Pericardium fibroblast (primary cell): ENCODE results near the gene ISCU. TPM values are rescaled to one million over a fixed set of nuclear protein-coding genes. Genes with fewer than 3 reads are reported as not detected.

Source experiments
- total RNA-seq: library from RNA; depleted of rRNA; stranded (reverse); fragments of >200 nt; gene quantifications from 2 replicates; pipeline ENCODE4 v1.2.3, GENCODE V29; 2015

The ISCU gene
- total RNA-seq = 88.5 and 116 TPM in 2 replicates

DNA sequence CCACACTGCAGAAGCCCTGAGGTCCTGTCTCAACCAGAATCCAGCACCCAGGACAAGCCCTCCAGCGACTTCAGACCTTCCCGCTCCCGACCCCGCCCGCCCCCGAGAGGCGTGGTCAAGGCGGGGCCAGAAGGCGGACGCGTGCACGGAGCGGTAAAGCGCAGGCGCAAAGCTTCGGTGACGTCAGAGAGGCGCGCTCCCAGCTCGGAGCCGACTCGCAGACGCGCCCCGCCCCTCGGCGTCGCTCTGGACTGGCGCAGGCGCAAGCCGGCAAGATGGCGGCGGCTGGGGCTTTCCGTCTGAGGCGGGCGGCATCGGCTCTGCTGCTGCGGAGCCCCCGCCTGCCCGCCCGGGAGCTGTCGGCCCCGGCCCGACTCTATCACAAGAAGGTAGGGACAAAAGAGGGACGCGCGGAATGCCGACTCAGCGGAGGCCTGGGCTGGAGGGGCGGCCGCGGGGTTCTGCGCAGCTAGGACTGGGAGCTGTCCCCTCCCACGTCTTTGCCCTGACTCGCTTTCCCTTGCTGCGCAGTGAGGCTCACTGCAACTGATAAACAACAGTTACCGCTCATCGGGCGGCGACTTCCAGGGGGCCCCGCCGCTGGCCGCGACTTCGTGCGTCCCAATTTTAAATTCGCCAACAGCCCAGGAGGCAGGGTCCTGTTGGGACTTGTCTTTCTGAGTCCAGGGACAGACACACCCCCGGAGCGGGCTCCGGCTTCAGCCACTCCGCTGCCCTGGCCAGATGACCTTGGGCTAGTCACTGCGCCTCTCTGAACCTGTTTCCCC lies at the start of gene ISCU:
Gene ISCU (plus strand): TSS at position 249 of the 788 bp plus-strand sequence. CDS start 27 bp downstream, at position 276.

DNA sequence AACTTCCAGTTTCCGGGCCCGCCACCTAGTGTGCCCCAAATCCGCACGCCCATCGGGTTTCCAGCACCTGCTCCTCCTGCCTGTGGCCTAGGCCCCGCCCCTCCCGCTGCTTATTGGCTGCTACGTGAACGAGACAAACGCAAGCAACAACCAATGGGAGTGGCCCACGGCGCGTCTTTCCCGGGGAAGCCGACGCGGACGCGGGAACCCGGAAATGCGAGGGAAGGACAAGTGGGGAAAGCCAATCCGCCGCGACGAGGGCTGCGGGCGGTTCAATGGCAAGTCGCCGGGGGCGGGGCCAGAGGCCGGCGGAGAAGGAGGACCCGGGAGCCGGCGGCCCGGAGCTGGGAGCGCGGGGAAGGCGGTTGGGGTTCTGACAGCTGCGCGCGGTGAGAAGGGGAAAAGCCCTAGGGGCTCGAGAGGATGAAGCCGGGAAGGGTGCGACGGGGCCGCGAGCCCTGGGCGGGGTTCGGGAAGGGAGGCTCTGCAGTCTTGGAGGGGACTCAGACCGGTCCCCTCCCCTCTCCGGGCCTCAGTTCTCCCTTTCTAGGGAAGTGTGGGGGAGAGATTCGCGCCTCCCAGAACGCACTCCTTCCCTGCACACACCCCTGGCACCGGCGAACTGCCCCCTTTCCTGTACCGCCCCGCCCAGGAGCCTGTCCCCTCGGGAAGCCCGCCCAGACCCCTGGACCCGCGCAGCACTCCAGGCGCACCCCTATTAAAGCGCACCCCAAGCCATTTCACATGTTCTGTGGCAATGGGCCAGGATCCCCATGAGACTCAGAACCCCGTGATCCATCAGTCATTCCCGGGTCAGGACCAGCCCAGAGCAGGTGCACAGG lies 47.2 kb upstream of the ISCU start, which contains the start of gene FICD:
Gene FICD (plus strand): TSS at position 305 of the 842 bp plus-strand sequence. CDS start 1,696 bp downstream, outside the sequence.

DNA sequence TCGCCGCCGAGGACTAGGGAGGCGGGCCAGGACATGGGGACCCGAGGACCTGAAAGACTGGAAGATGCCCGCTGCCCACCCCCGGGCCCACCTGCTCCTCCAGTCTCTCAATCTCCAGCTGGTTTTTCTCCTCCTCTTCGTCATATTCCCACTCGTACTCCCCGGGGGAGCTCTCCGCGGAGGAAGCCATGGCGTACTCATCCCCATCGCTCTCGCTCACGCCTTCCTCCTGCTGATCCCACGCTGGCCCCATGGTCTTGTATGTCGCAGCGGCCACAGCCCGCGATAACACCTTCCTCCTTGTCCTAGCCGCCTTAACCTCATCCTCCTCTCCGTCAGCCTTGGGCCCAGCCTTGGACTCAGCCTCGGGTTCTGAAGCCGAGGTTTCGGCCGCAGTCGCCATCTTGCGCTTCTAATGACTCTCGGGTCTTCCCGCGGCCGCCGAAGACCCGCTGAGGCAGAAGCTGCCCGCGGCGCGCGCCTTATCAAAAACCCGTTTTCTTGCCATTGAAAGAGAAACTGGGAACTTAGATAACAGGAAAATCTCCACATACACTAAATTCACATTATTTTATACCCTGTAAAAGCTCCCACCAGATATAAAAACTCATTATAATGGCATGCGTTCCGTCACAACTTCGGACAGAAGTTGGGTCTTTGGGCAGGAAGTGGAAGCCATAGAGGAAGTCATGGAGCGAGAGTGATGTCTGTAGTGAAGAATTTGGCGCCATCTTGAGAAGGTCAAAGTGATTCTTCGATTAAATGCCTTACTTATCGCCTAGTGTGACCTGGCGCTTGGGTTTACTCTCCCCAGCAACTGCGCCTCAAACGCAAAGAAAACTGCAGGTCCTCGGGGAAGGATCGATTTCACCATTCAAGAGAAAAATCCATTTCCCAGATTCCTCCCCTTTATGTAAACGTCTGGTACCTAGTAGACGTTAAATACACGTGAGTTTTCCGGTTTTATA lies 1.4 kb upstream of the ISCU start, which contains the start of gene SART3:
Gene SART3 (minus strand): TSS at position 422 of the 968 bp plus-strand sequence. CDS start 19 bp downstream, at position 403.

DNA sequence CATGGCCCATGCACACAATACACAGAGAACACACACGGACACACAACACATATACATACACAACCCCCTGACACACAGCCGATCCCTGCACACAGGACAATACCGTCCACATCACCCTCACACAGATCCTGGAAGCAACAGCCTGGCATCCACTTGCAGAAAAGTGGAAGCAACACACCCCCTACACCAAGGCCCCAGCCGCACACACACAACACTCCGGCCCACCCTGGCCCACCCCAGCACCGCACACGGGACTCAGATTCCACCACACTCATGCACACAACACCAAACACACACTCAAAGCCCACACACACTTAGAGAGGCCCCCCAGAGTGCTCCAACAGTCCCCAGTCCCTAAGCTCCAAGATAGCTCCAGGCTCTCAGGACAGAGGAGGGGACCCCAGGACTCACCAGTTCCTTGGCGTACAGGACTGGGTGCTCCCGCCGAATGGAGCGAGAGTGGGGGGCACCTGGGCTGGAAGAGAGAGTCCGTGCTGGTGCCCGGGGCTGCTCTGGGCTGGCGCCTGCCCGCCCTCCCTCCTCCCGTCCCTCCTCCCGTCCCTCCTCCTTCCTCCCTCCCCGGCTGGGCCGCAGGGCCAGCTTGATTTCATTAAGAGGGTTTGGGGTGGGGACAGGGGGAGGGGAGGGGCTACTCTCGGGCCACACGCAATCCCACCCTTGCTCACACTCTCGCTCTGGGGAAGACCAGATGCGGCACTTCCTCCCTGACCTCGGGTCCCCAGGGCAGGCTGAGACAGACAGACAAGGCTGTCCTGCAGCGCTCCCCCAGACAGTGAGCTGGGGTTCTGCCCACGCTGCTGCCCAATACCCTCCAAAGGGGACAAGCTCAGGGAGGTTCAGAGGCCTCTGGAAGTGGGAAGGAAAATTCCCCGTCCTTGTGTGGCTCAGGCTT lies 35.4 kb downstream of the ISCU start, which contains the start of gene TMEM119:
Gene TMEM119 (minus strand): TSS at position 526 of the 913 bp plus-strand sequence. CDS start 5,701 bp downstream, outside the sequence.

Other genes with a start within 250 kb of the ISCU start
- 2.5 and 6.8 TPM in 2 replicates for gene CMKLR1, start 223.3 kb upstream of the ISCU start, total RNA-seq
- gene FICD, start 47.3 kb upstream of the ISCU start, total RNA-seq = 2.0 and 5.0 TPM in 2 replicates
- gene SART3, start 1.4 kb upstream of the ISCU start, total RNA-seq = 21.7 and 27.2 TPM in 2 replicates
- 182 and 212 TPM in 2 replicates for gene TMEM119, start 35.5 kb downstream of the ISCU start, total RNA-seq
- gene SELPLG, start 71.3 kb downstream of the ISCU start, total RNA-seq = 2.6 and 2.9 TPM in 2 replicates
- gene CORO1C, start 168.9 kb downstream of the ISCU start, total RNA-seq = 66.2 and 69.4 TPM in 2 replicates